HL-60 (cell line): ENCODE results near the gene BAZ1B.

Source experiments
- DNase-seq, 2 experiments: peaks; one replicate each; pipeline ENCODE4 v3.0.0-alpha.2; 2010 to 2020; ENCODE audit warnings: low read depth in 1 of 2, low spot score in 1 of 2
- H3K27ac ChIP-seq: fragments of 250-450 bp; sonication (Bioruptor Pico); replicated peaks from 2 replicates; pipeline ENCODE4 v1.5.1; 2020; ENCODE audit warnings: mild to moderate bottlenecking, moderate library complexity
- H3K27me3 ChIP-seq: fragments of 250-450 bp; sonication (Bioruptor Pico); 2 replicates; pipeline ENCODE4 v1.5.1; 2021; ENCODE audit warnings: mild to moderate bottlenecking, moderate library complexity; ENCODE audit not compliant: insufficient read depth, poor library complexity, severe bottlenecking
- H3K4me3 ChIP-seq: replicated peaks from 2 replicates; pipeline ENCODE4 v1.5.1; 2011; ENCODE audit warnings: mild to moderate bottlenecking, control low read depth, low read length; ENCODE audit not compliant: insufficient read depth
- GABPA ChIP-seq: IDR thresholded peaks from 2 replicates; pipeline ENCODE4 v1.6.1; 2012; ENCODE audit warnings: low read depth
- POLR2AphosphoS5 ChIP-seq: IDR thresholded peaks from 2 replicates; pipeline ENCODE4 v1.6.1; 2012; ENCODE audit warnings: low read depth
- SPI1 ChIP-seq: IDR thresholded peaks from 2 replicates; pipeline ENCODE4 v1.6.1; 2012; ENCODE audit warnings: low read depth, mild to moderate bottlenecking, borderline replicate concordance
- TF ChIP-seq, protein P1 (sequence below): IDR thresholded peaks from one replicate; pipeline ENCODE4 v1.5.1; 2011; ENCODE audit warnings: low read length, control low read depth, inconsistent platforms; ENCODE audit not compliant: insufficient read depth
- TF ChIP-seq, protein P2 (sequence below): IDR thresholded peaks from 2 replicates; pipeline ENCODE4 v1.6.1; 2012; ENCODE audit warnings: low read depth; ENCODE audit not compliant: insufficient replicate concordance

The BAZ1B gene

GRCh38 chr7:73443548-73444255 lies 78.4 kb downstream of the BAZ1B start:
- H3K27me3 ChIP-seq = no peaks in the 10 kb centered on the region
- TF ChIP-seq, protein P1, sequence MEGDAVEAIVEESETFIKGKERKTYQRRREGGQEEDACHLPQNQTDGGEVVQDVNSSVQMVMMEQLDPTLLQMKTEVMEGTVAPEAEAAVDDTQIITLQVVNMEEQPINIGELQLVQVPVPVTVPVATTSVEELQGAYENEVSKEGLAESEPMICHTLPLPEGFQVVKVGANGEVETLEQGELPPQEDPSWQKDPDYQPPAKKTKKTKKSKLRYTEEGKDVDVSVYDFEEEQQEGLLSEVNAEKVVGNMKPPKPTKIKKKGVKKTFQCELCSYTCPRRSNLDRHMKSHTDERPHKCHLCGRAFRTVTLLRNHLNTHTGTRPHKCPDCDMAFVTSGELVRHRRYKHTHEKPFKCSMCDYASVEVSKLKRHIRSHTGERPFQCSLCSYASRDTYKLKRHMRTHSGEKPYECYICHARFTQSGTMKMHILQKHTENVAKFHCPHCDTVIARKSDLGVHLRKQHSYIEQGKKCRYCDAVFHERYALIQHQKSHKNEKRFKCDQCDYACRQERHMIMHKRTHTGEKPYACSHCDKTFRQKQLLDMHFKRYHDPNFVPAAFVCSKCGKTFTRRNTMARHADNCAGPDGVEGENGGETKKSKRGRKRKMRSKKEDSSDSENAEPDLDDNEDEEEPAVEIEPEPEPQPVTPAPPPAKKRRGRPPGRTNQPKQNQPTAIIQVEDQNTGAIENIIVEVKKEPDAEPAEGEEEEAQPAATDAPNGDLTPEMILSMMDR = no peak
- TF ChIP-seq, protein P2, sequence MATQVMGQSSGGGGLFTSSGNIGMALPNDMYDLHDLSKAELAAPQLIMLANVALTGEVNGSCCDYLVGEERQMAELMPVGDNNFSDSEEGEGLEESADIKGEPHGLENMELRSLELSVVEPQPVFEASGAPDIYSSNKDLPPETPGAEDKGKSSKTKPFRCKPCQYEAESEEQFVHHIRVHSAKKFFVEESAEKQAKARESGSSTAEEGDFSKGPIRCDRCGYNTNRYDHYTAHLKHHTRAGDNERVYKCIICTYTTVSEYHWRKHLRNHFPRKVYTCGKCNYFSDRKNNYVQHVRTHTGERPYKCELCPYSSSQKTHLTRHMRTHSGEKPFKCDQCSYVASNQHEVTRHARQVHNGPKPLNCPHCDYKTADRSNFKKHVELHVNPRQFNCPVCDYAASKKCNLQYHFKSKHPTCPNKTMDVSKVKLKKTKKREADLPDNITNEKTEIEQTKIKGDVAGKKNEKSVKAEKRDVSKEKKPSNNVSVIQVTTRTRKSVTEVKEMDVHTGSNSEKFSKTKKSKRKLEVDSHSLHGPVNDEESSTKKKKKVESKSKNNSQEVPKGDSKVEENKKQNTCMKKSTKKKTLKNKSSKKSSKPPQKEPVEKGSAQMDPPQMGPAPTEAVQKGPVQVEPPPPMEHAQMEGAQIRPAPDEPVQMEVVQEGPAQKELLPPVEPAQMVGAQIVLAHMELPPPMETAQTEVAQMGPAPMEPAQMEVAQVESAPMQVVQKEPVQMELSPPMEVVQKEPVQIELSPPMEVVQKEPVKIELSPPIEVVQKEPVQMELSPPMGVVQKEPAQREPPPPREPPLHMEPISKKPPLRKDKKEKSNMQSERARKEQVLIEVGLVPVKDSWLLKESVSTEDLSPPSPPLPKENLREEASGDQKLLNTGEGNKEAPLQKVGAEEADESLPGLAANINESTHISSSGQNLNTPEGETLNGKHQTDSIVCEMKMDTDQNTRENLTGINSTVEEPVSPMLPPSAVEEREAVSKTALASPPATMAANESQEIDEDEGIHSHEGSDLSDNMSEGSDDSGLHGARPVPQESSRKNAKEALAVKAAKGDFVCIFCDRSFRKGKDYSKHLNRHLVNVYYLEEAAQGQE = no peak
- TF ChIP-seq SPI1 (no peak), GABPA (no peak), POLR2AphosphoS5 (no peak)
- DNase-seq = no peak
- H3K27ac ChIP-seq = no peak overlapping the region
- H3K4me3 ChIP-seq = no peak overlapping the region

DNA sequence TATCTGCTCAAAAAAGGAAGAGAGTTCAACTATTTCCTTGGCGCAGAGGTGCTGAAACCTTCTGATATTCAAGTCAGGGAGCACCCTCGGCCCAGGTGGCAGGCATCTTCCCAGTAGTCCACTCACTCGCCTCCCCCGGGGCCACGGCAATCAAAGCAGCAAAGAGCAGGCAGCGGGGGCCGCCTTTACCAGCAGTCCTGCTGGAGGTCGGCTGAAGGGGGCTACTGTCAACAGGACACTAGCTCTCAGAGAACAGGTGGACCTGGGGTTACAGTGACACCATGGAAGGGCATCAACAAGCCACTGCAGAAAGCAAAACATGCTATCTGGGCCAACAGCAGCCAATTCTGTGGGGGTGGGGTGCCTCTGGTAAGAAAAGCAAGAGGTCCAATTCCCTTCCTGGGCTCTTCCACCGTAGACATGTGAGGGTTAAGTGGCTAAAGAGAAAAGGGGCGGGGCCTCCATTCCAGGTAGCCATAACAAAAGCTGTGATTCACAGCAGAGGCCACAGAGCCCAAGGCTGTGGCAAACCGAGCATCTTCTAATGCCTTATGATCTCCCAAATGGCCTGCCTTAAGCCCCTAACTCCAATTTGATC lies 79.1 kb downstream of the BAZ1B start:
- no peak for DNase-seq
- Histone ChIP-seq H3K27me3 (no peaks in the 10 kb centered on the region), H3K27ac (no peak overlapping the region), H3K4me3 (no peak overlapping the region)
- TF ChIP-seq GABPA = no peak

DNA sequence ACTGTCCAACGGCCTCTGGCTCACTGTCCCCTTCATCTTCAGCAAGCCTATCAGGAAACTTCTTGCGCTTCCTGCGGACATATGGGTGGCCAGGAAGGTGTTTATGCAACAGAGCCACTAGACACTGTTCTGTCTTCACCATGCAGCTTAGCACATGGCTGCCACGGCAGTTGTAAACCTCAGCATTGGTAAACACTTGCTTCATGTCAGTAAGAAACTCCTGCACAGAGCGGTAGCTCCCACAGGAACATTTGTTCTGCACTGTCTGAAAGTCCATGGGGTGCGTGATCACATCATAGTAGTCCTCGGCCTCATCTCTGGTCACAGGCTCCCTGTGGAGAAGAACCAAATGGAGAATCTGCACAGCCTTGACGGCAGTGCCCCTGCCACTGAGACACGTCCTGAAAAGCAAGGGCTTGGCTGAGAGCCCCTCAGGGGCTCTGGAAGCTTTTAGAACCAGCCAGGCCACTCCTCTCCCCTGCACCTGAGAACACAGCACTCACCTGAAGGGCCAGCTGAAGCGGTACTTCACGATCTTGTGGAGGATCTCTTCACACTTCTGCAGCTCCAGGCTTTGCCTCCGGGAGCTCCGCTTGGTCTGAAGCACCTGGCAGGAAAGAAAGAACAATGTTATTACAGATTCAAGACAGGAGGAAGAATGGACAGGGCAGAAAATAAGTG lies 79.7 kb downstream of the BAZ1B start:
- TF ChIP-seq POLR2AphosphoS5 (no peak), SPI1 (no peak), GABPA (no peak)
- TF ChIP-seq, protein P1 = no peak
- TF ChIP-seq, protein P2 = no peak
- Histone ChIP-seq H3K27ac (no peak overlapping the region), H3K4me3 (no peak overlapping the region), H3K27me3 (no peaks in the 10 kb centered on the region)
- no peak for DNase-seq

- Histone ChIP-seq H3K4me3 (no peak overlapping the region), H3K27me3 (no peaks in the 10 kb centered on the region), H3K27ac (no peak overlapping the region)
- DNase-seq = no peak
- TF ChIP-seq, protein P1 = no peak
- TF ChIP-seq, protein P2 = no peak
- TF ChIP-seq POLR2AphosphoS5 (no peak), SPI1 (no peak), GABPA (no peak)
These were observed 82.7 kb downstream of the BAZ1B start for GRCh38 chr7:73439410-73439704.
